ENCODE data around the gene SP8.
A peak's percentile ranks its signal among the peaks of the same experiment; 100 is the strongest.

GRCh38 chr7:20790375-20790774 lies 3.7 kb upstream of the SP8 start:
- TF ChIP-seq CTCF (conservative IDR thresholded peaks at IDR 0.05 in 1 of 2, IDR thresholded peaks at IDR 0.05 in 1 of 2; ENCODE audit: extremely low read depth in 1 of 2, insufficient read depth in 1 of 2, low read depth in 1 of 2, low read length in 2 of 2) (no peak), EZH2 (IDR thresholded peaks at IDR 0.05; ENCODE audit: borderline replicate concordance, low read length) (peak; percentile 43)

Data from mammary epithelial cell (primary cell).